Large intestine (tissue), 3 donors: Measurements from ENCODE around the gene ANKZF1. TPM values are rescaled to one million over a fixed set of nuclear protein-coding genes. Genes with fewer than 3 reads are reported as not detected.

Experiments
- DNase-seq, 2 donors: peaks; one replicate each; pipeline versions ENCODE4 v3.0.0 to v3.0.0-alpha.2; 2013
- H3K27ac ChIP-seq: one replicate; pipeline ENCODE4 v1.5.1; 2013; ENCODE audit warnings: low read length
- H3K27me3 ChIP-seq: 2 replicates; pipeline ENCODE4 v1.6.1; 2013; ENCODE audit warnings: low read length; ENCODE audit not compliant: control insufficient read depth, insufficient read depth
- H3K36me3 ChIP-seq: 2 replicates; pipeline ENCODE4 v1.6.1; 2013; ENCODE audit warnings: low read length; ENCODE audit not compliant: control insufficient read depth, insufficient read depth
- H3K4me1 ChIP-seq: one replicate; pipeline ENCODE4 v1.6.1; 2013; ENCODE audit warnings: low read length; ENCODE audit not compliant: control insufficient read depth, insufficient read depth
- H3K4me3 ChIP-seq: one replicate; pipeline ENCODE4 v1.5.1; 2013; ENCODE audit warnings: low read length
- H3K9me3 ChIP-seq: one replicate; pipeline ENCODE4 v1.6.1; 2013; ENCODE audit warnings: mild to moderate bottlenecking, low read depth, low read length, moderate library complexity; ENCODE audit not compliant: control insufficient read depth
- WGBS: methylation state at CpG from one replicate; pipeline ENCODE4 v1.1.5; 2013; ENCODE audit warnings: low lambda C conversion rate; ENCODE audit not compliant: insufficient coverage; 5-methylcytosine and 5-hydroxymethylcytosine counted together
- polyA plus RNA-seq: library from polyadenylated mRNA; unstranded; fragments of 120-200 nt; gene quantifications from one replicate; pipeline ENCODE4 v1.2.1, GENCODE V29; 2013

Gene ANKZF1
- polyA plus RNA-seq, 1 donor = 65.8 TPM

GRCh38 chr2:219282943-219283581 is 53.5 kb downstream of the ANKZF1 start:
- no peak for DNase-seq
- H3K4me3 ChIP-seq = no peak overlapping the region
- H3K27me3 ChIP-seq = no peaks in the 10 kb centered on the region
- no CpG with 5 or more reads among the region's 17 CpGs for WGBS
- H3K36me3 ChIP-seq = peaks cover 46% of the 10 kb centered on the region
- H3K4me1 ChIP-seq = peaks cover 13% of the 10 kb centered on the region
- no peak overlapping the region for H3K27ac ChIP-seq
- no peaks in the 10 kb centered on the region for H3K9me3 ChIP-seq

- H3K4me1 ChIP-seq = peaks cover 5% of the 10 kb centered on the region
Observed at GRCh38 chr2:219284501-219285372, 55.1 kb downstream of the ANKZF1 start.

DNA sequence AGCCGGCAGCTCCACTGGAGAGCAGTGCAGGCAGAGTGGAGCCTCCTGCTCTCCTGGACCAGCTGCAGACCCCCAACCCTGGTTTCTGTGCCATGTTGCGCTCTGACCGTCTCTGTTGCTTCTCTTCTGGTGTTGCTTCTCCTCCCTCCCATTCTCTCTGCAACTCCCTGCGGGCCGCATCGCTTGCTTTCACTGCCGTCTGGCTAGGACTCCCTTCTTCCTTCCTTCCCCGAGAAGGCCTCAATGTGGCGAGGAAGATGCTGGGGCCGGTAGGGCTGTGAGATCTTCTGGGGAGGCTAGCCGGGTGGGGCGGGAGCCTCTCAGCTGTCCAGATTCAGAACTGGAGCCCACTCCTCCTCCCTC is 55.7 kb downstream of the ANKZF1 start:
- no peak overlapping the region for H3K27ac ChIP-seq
- H3K9me3 ChIP-seq = no peaks in the 10 kb centered on the region
- peaks cover 46% of the 10 kb centered on the region for H3K36me3 ChIP-seq
- H3K27me3 ChIP-seq = no peaks in the 10 kb centered on the region
- no peak for DNase-seq
- no CpG with 5 or more reads among the region's 12 CpGs for WGBS
- H3K4me1 ChIP-seq = no peaks in the 10 kb centered on the region
- no peak overlapping the region for H3K4me3 ChIP-seq

More at GRCh38 chr2:219284501-219285372, 55.1 kb downstream of the ANKZF1 start:
- H3K27ac ChIP-seq = no peak overlapping the region
- no peak for DNase-seq
- WGBS = no CpG with 5 or more reads among the region's 16 CpGs
- H3K4me3 ChIP-seq = no peak overlapping the region
- H3K27me3 ChIP-seq = no peaks in the 10 kb centered on the region
- no peaks in the 10 kb centered on the region for H3K9me3 ChIP-seq
- peaks cover 46% of the 10 kb centered on the region for H3K36me3 ChIP-seq

GRCh38 chr2:219285894-219286425 is 56.4 kb downstream of the ANKZF1 start:
- Histone ChIP-seq H3K4me3 (no peak overlapping the region), H3K9me3 (no peaks in the 10 kb centered on the region), H3K36me3 (peaks cover 42% of the 10 kb centered on the region), H3K4me1 (no peaks in the 10 kb centered on the region), H3K27me3 (no peaks in the 10 kb centered on the region), H3K27ac (no peak overlapping the region)
- no CpG with 5 or more reads among the region's 17 CpGs for WGBS
- no peak for DNase-seq

Other genes with a start within 250 kb of the ANKZF1 start
- 11.9 TPM for gene FEV, start 244.6 kb upstream of the ANKZF1 start, polyA plus RNA-seq
- 13.3 TPM for gene CRYBA2, start 236.4 kb upstream of the ANKZF1 start, polyA plus RNA-seq
- gene CFAP65, start 188.3 kb upstream of the ANKZF1 start, polyA plus RNA-seq = 3.4 TPM
- gene IHH, start 168.9 kb upstream of the ANKZF1 start, polyA plus RNA-seq = 68.4 TPM
- gene NHEJ1, start 69.0 kb upstream of the ANKZF1 start, polyA plus RNA-seq = 33.9 TPM
- 6.2 TPM for gene SLC23A3, start 59.8 kb upstream of the ANKZF1 start, polyA plus RNA-seq
- 56.2 TPM for gene CNPPD1, start 52.9 kb upstream of the ANKZF1 start, polyA plus RNA-seq
- gene RETREG2, start 51.5 kb upstream of the ANKZF1 start, polyA plus RNA-seq = 82.0 TPM
- gene ZFAND2B, start 23.0 kb upstream of the ANKZF1 start, polyA plus RNA-seq = 54.6 TPM
- gene ABCB6, start 10.8 kb upstream of the ANKZF1 start, polyA plus RNA-seq = 43.7 TPM
- gene ATG9A, start 170 bp upstream of the ANKZF1 start, polyA plus RNA-seq = 41.2 TPM
- 20.9 TPM for gene GLB1L, start 15.6 kb downstream of the ANKZF1 start, polyA plus RNA-seq
- 36.2 TPM for gene STK16, start 15.7 kb downstream of the ANKZF1 start, polyA plus RNA-seq
- gene TUBA4B, start 23.4 kb downstream of the ANKZF1 start, polyA plus RNA-seq = not detected
- gene TUBA4A, start 24.1 kb downstream of the ANKZF1 start, polyA plus RNA-seq = 25.6 TPM
- 46.9 TPM for gene DNAJB2, start 49.6 kb downstream of the ANKZF1 start, polyA plus RNA-seq
- 9.2 TPM for gene PTPRN, start 79.6 kb downstream of the ANKZF1 start, polyA plus RNA-seq
- 0.46 TPM for gene RESP18, start 102.9 kb downstream of the ANKZF1 start, polyA plus RNA-seq
- 149 TPM for gene DNPEP, start 158.1 kb downstream of the ANKZF1 start, polyA plus RNA-seq
- gene DES, start 188.6 kb downstream of the ANKZF1 start, polyA plus RNA-seq = 429 TPM
- 35.1 TPM for gene SPEG, start 205.0 kb downstream of the ANKZF1 start, polyA plus RNA-seq